ENCODE results near the gene HECTD1.
"Not testable (repeated sequence)": the region's sequence is repeated elsewhere in the genome, so short reads cannot be mapped to it uniquely, and the experiment has no call there.

HECTD1 gene

DNA sequence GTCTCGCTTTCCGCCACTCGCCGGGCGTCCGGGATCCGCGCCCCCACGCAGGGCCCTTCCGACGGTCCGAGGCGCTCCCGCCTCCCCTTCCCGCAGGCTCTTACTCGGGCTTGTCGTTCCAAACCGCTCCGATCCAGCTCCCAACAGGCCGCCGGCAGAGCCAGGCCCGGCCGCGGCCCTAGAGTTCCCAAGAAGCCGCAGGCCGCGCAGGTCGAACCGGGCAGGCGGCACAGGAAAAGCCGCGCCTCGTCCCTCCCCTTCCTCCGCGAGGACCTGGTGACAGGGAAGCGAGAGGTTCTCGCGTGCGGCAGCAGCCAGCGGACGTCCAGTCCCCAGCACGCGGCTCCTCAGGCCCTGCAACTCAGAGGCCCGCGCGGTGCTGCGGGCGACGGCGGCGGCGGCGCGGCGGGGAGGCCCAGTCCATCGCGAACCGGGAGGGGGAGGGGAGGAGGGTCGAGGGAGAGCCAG lies 272 bp downstream of the HECTD1 start:
- TF ChIP-seq, protein P1, sequence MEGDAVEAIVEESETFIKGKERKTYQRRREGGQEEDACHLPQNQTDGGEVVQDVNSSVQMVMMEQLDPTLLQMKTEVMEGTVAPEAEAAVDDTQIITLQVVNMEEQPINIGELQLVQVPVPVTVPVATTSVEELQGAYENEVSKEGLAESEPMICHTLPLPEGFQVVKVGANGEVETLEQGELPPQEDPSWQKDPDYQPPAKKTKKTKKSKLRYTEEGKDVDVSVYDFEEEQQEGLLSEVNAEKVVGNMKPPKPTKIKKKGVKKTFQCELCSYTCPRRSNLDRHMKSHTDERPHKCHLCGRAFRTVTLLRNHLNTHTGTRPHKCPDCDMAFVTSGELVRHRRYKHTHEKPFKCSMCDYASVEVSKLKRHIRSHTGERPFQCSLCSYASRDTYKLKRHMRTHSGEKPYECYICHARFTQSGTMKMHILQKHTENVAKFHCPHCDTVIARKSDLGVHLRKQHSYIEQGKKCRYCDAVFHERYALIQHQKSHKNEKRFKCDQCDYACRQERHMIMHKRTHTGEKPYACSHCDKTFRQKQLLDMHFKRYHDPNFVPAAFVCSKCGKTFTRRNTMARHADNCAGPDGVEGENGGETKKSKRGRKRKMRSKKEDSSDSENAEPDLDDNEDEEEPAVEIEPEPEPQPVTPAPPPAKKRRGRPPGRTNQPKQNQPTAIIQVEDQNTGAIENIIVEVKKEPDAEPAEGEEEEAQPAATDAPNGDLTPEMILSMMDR (IDR thresholded peaks at IDR 0.05; ENCODE audit: low read depth, low read length): no peak
- DNase-seq (ENCODE audit: extremely low read depth, low read depth): no peak

DNA sequence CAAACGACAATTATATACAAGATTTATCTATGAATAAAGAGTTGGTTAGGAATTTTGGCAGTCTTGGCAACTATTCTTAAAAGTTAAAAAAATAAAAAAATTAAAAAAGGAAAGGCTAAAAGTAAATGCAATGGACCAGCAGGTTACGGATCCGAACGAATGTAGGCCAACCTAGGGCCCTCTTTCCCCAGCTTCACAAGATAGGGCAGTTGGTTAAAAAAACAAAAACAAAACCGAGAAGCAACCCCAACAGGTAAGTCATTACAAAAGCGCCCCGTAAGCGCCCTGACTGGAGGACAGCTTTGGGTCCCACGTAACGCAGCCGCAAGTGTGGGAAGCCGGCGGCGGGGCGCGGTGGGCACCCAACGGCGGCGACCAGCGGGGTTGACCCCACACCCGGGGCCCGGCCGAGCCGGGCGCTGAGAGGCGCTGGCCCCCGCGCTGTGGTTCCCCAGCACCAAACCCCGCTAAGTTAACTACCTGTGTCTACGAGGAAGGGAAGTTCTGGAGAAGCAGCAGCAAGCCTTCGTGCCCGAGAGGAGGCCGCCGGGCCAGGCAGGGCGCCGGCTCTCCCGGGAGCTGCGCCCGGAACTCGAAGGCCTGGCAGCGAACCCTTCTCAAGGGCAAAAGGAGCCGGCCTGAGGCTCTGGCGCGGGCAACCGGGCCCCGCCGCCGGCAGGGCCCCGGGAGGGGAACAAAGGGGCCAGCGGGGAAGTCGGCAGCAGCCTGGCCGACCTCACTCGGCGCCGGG lies 882 bp downstream of the HECTD1 start:
- DNase-seq (ENCODE audit: extremely low read depth, low read depth): no peak
- TF ChIP-seq, protein P1 (IDR thresholded peaks at IDR 0.05; ENCODE audit: low read depth, low read length): no peak

DNA sequence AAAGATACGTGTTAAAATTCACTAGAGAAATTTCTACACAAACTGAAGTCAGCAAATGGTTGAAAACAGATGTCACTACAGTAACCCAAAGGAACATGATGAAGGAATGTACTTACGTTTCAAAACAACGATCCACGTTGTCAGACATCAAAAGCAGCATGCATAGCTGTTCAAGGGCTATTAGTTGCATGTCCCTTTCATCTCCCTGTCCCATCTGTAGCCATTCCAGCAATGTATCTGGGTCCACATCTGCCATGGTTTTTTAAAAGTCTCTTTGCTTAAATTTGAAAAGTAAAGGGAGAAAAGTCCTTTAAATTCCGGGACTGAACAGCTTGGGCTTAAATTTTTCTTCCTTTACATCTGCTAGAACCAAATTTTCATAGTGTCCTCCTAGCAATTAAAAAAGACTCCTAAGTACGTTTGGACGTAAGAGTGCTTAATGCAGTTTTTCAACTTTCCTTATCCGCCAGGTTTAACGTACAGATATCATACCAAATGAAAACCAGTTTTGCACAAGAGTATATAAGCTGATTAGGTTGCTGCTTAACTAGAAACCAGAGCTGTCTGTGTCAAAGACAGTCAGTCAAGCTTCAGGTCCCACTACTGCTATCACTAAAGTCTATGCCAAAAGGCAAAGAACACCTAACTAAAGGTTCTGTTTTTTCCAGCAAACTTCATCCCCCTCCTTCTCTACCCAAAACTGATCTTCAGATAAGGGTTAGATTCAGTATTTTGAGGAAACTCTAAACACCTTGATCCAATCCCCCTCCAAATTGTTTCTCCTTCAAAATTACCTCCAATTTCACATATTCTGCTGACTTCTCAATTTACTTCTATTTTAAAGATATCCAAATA lies 1.7 kb downstream of the HECTD1 start:
- TF ChIP-seq, protein P1 (IDR thresholded peaks at IDR 0.05; ENCODE audit: low read depth, low read length): no peak
- DNase-seq (ENCODE audit: extremely low read depth, low read depth): peak; percentile 49

DNA sequence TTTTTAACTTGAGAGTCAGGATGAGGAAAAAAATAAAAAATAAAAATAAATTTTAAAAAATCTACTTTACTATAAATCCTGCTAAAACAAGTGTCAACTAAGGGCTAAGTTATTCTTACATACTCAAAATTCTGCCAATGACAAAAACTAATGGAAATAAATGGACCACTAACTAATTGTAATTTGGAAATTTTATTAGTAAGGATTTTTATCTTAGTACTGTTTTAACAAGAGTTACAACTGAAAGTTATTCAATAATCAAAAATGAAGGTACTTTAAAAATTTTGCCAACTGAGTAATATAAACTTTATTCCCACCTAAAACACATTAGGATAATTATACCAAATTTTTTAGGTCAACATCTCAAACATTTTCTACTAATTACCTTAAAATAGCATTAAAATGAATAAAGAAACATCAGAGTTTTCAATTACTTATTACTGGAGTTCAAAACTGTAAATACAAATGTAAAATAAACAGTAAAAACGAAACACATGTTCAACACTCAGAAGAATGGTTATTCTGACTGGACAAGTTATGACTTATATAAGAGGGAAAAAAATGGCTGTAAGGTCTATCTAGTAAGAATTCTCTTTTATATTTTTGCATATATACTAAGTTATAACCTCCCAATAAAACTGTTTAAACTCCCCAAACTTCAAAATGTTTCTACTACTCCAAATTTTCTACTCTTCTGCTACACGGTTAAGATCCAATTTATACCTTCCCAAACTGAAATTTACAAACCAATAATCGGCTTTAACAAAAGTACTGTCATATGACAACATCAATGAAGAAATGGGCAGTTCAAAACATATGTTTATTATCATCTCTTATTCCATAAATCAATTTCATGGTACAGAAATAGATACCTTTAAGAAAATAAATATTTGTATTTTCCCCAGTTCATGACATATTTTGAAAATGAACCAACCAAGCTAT lies 2.7 kb downstream of the HECTD1 start:
- TF ChIP-seq, protein P1 (IDR thresholded peaks at IDR 0.05; ENCODE audit: low read depth, low read length): no peak
- DNase-seq (ENCODE audit: extremely low read depth, low read depth): no peak

DNA sequence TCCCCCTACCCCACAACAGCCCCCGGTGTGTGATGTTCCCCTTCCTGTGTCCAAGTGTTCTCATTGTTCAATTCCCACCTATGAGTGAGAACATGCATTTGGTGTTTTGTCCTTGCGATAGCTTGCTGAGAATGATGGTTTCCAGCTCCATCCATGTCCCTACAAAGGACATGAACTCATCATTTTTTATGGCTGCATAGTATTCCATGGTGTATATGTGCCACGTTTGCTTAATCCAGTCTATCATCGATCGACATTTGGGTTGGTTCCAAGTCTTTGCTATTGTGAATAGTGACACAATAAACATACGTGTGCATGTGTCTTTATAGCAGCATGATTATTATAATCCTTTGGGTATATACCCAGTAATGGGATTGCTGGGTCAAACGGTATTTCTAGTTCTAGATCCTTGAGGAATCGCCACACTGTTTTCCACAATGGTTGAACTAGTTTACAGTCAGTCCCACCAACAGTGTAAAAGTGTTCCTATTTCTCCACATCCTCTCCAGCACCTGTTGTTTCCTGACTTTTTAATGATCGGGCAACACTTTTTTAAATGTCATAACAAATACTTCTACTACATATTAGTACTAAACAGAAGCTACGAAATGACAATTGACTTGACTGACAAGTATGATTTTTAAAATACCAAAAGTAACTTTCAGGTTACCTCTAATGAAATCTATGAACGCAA lies 3.5 kb downstream of the HECTD1 start:
- not testable (repeated sequence) for DNase-seq (ENCODE audit: extremely low read depth, low read depth)

DNA sequence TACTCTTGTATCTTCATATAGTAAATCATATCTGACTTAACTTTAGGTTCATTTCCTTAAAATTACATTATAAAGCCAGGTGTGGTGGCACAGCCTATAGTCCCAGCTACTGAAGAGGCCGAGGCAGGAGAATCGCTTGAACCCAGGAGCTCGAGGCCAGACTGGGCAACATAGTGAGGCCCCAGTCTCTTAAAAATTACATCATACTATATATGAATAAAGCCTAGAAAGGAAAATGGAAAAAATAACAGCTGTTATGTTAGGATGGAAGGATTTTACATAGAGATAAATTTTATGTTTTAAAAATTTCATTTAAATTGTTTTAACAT lies 4.2 kb downstream of the HECTD1 start:
- DNase-seq (ENCODE audit: extremely low read depth, low read depth): no peak
- TF ChIP-seq, protein P1 (IDR thresholded peaks at IDR 0.05; ENCODE audit: low read depth, low read length): no peak

DNA sequence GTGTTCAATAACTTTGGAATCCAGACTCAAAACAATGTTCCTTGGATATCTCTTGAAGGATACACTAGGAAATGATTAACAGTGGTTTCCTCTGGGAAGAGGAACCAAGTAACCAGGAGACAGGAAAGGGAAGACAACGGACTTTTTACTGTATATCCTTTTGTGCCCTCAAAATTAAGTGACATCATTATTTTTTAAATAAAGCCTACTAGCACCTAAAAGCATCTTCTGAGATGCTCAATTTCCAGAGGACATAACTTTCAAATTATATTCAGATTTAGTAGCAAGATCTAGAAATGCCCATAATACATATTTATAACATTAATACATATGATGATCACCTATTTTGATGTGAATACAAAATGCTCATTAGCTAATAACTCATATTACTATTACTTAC lies 6.5 kb downstream of the HECTD1 start:
- TF ChIP-seq, protein P1 (IDR thresholded peaks at IDR 0.05; ENCODE audit: low read depth, low read length): no peak
- no peak for DNase-seq (ENCODE audit: extremely low read depth, low read depth)

Measured in AG09319 (cell line).